Peyer's patch (tissue), 4 donors: ENCODE measurements around the gene RIOK3.

Source experiments
- CTCF ChIP-seq, 6 experiments: fragments of 450-650 bp in 4 of 6; fragments of 200-600 bp in 2 of 6; sonication (generic) in 1 of 6; IDR thresholded peaks; one replicate each; pipeline ENCODE4 v1.5.1; 2017 to 2019; ENCODE audit warnings: antibody characterized with exemption in 6 of 6, mild to moderate bottlenecking in 3 of 6, moderate library complexity in 1 of 6
- POLR2A ChIP-seq, 2 donors: fragments of 450-650 bp; IDR thresholded peaks; one replicate each; pipeline ENCODE4 v1.5.1; 2017; ENCODE audit warnings: antibody characterized with exemption in 2 of 2, mild to moderate bottlenecking in 2 of 2, moderate library complexity in 2 of 2

- no peak for TF ChIP-seq POLR2A (IDR thresholded peaks at IDR 0.05)
- no peak for TF ChIP-seq CTCF (IDR thresholded peaks at IDR 0.05)
Measured at GRCh38 chr18:23499291-23499781, 46.2 kb downstream of the RIOK3 start.
